GM21576 (cell line): ENCODE results near the gene CNTN2.
A peak's percentile ranks its signal among the peaks of the same experiment; 100 is the strongest.

Experiments
- ATAC-seq: cut with Tn5 transposase; IDR thresholded peaks from one replicate; pipeline ENCODE4 v1.9.1; 2021; ENCODE audit warnings: mild to moderate bottlenecking, moderate library complexity; ENCODE audit not compliant: unreplicated experiment

Gene CNTN2

GRCh38 chr1:205109269-205109668 is 66.3 kb downstream of the CNTN2 start:
- no peak for ATAC-seq

- no peak for ATAC-seq
Observed at GRCh38 chr1:205109711-205110110, 66.7 kb downstream of the CNTN2 start.

DNA sequence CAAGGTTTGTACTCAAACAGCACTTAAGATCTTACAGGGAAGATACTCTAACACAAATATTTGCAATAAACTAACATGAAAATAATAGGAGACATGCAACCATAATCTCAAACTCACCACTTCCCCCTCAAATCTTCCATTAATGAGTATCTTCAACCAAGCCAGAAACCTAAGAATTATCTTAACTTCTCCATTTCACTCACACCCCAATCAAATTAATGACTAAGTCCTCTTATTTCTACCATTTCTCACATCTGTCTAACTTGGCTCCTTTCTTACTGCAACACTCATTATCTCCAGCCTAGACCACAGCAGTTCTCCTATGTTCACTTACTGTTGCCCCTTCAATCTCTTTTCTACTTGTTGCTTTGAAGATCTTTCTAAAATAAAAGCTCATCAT is 68.3 kb downstream of the CNTN2 start:
- no peak for ATAC-seq

- ATAC-seq = no peak
Observed at GRCh38 chr1:205118752-205119151, 75.7 kb downstream of the CNTN2 start.

DNA sequence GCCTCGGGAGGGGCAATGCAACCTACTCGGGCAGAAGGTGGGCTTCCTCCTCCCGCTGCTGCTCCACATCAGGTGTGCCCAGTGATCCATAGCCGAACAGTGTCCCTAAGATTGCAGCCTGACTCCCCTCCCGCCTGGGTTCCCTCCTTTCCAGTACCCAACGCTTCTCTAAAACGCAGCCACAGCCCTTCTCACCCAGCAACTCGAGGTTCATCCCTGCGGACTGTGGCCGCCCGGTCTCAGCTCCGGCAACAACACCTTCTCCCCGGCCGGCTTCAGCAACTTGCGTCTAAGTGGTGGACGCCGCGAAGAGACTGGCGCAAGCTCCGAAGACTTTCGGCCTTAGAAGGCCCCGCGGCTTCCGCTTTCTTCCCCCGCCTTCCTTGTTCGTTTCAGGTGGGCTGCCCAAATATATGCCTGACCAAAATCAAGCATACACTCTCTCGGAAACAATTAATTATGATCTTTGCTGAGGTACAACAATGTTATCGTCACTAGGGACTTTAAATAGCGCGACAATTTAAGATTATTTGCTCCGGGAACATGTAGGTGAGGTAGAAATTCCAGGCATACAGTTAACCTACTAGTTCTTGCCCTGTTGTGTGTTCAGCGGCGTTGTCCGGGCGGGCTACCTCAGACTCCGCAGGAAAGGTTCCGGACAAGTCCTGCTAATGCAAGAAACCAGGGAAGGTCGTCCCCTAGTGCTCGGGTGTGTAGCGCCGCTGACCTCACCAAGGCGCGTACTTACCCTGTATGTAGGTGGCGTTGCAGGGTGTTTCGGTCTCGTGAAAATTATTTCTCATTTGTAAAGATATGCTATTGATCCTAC is 78.9 kb downstream of the CNTN2 start, which contains the start of gene RBBP5:
TSS of gene RBBP5 (minus strand) at position 319 of the 829 bp plus-strand sequence. CDS start at position 214, 105 bp downstream.
- peak; percentile 90 for ATAC-seq

GRCh38 chr1:205122489-205122882 is 79.5 kb downstream of the CNTN2 start:
- ATAC-seq = peak; percentile 9

- ATAC-seq = no peak
Observed at GRCh38 chr1:205124726-205125125, 81.7 kb downstream of the CNTN2 start.

- ATAC-seq = no peak
Observed at GRCh38 chr1:205127646-205128045, 84.6 kb downstream of the CNTN2 start.
